ENCODE measurements around the gene RAD51AP2.
"Not testable (repeated sequence)": the region's sequence is repeated elsewhere in the genome, so short reads cannot be mapped to it uniquely, and the experiment has no call there.

Gene RAD51AP2
- total RNA-seq = 0 to 0.07 (median 0) reads per million in 18 experiments

DNA sequence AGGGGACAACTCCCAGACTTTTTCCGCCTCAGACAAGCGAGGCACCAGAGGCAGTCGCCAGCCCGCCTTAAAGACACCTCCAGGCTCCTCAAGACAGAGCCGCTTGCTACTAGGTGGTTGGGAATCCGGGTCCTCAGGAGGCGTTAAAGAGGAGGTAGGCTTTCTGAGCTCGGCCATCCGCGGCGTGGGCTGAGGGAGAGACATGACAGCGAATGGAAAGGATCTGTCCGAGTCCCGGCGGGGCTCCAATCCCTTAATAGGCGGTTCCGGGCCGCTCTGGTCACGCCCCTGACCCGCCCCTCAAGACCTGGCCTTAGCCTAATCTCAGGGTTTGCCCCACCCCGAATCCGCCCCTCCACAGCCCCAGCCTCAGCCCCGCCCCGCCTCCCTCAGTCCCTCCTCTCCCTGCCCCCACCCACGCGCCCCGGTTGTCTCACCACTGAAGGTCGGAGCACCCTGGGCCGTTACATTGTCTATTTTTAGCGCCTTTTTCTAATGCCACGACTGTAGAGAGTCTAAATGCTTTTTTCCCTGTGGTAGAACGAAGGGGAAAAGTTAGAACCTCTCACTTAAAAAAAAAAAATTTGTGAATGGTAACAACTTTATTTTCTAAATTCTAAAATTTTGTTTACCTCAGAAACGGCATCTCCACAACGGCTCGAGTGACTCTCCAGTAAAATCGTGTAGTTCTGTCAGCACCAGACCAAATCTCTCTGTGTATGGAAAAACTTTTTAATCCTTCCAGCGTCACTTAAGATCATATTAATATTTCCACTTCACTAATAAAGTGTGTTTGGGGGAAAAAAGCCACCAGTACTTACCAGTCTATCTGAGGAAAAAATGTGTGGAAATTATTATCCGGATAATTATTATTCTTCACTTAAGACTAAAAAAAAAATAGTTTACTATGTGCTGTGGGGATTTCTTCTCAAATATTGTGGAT is at the start of gene RAD51AP2:
TSS of gene RAD51AP2 (minus strand) at position 229 of the 943 bp plus-strand sequence. CDS start at position 204, 25 bp downstream.
- peak; percentile 30 to 33 for DNase-seq

DNA sequence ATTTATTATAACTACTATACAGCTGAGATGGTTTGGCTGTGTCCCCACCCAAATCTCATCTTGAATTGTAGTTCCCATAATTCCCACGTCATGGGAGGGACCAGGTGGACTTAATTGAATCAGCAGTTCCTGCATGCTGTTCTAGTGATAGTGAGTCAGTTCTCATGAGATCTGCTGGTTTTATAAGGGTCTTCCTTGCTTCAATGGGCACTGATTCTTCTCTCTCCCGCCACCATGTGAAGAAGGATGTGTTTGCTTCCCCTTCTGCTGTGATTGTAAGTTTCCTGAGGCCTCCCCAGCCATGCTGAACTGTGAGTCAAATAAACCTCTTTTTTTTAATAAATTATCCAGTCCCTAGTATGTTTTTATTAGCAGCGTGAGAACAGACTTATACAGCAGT is 47.5 kb upstream of the RAD51AP2 start:
- DNase-seq = not testable (repeated sequence)

DNA sequence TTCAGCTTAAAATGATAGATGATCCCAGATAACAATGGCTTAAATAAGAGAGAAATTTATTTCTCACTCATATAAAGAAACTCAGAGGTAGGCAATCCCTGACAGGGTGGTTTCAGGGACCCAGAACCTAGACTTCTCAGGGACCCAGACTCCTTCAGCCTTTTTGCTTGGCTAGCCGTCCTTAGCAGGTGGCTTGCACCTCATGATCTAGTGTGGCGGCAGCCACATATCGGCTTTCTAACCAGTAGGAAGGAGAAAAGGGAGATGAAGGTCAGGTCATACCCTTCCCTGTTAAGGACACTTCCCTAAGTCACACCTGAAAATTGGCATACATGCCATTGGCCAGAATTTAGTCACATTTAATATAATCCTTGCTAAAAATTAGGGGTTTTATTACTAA is 40.6 kb upstream of the RAD51AP2 start:
- DNase-seq = no peak

- DNase-seq = no peak
Measured at GRCh38 chr2:17558053-17558452, 39.8 kb upstream of the RAD51AP2 start.

DNA sequence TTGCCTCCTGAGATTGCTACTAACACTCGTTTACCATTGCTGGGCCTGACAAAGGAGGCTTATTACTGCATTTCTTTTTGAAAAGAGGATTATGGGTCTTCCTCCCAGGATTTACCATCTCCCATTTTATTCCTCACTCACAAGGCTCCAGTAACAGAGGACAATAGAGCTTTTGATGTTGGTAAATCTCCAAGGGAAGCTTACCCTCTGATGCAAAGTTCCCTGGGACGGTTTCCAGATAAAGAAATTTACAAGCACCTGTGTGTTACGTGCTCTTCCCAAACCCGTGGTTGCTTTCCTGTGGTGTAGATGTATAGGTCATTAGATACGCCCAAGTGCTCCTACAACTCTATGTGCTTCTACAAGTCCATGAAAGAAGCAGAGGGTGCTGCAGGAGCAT is 39.4 kb upstream of the RAD51AP2 start:
- no peak for DNase-seq

GRCh38 chr2:17555150-17555549 is 36.9 kb upstream of the RAD51AP2 start:
- DNase-seq = no peak

DNA sequence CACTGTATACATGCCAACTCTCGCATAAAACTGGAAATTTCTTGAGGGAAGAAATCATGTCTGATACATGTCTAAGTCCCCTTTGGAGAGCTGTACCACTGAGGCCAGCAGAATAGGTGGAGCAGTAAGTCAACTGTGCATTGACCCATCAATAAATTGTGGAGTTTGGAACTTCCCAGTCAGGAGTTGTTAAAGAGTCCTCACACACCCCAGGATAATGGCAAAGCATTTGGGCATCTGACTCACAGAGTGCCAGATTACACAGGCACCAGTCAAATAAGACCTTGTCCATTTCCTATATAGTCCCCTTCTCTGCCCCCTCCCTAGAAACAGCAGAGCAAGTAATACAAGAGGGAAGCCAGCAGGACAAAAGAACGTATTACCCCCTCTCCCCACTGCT is 32.7 kb upstream of the RAD51AP2 start:
- DNase-seq = no peak

DNA sequence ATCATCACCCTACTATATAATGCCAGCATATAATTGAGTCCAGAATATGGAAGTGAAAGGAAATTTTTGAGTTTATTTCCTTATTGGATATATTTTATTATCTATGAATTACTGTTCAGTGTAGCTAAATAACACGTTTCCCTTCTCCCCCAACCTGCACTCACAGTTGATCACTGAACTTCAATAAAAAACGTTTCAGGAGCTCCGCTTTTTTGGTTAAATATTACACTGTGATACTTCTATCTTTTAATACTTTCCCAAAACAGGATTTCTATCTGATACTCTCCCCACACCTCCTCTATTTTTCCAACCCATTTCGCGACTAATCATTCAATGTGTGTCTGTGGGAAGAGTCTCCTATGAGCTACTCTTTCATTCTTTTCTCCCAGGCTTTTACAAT is 29.5 kb upstream of the RAD51AP2 start:
- no peak for DNase-seq

- DNase-seq = no peak
Measured at GRCh38 chr2:17547237-17547636, 29.0 kb upstream of the RAD51AP2 start.

GRCh38 chr2:17545680-17546613 is 27.7 kb upstream of the RAD51AP2 start:
- DNase-seq = no peak

GRCh38 chr2:17544256-17544655 is 26.0 kb upstream of the RAD51AP2 start:
- no peak for DNase-seq

DNA sequence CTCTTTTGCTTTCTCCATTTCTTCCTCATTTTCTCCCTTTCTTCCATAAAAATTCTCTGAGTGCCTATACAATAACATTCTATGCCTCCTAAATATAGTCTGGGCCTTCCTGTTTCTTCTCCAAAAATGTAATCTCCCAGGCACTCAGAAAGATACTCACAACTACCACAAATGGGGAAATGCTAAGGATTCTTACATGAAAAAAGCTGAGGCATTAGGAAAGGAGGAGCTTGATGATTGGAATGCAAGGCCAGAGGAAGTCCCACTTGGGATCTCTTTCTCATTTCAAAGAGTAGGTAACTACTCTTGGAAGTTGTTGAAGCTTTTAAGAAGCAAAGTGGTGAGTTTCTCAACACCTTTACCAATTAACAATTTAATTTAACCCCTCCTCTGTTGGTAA is 25.6 kb upstream of the RAD51AP2 start:
- peak in 1 of 2 donors; percentile 13 for DNase-seq

GRCh38 chr2:17543131-17543660 is 25.0 kb upstream of the RAD51AP2 start:
- DNase-seq = no peak

GRCh38 chr2:17542471-17542870 is 24.2 kb upstream of the RAD51AP2 start:
- DNase-seq = no peak

DNA sequence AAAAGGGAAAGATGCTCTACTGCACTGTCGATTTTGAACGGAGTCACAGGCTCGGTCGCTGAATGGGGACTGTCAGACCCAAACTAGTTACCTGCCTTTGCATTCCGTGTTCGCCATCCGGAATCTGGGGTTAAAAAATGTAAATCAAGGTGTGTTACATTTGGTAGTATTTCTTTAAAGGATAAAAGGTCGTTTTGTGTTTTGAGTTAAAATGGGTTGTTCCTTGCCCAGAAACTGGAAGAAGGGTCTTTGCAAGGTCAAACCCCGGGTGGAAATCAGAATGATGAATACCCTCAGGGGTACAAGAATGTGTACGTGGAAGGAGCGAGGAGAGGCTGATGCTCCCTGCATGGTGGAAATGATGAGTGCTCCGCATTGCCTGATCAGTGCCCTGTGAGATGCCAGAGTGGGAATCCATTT is 23.3 kb upstream of the RAD51AP2 start:
- no peak for DNase-seq

- no peak for DNase-seq
Measured at GRCh38 chr2:17540813-17541530, 22.7 kb upstream of the RAD51AP2 start.

- DNase-seq = no peak
Measured at GRCh38 chr2:17540093-17540812, 22.0 kb upstream of the RAD51AP2 start, which contains the start of gene VSNL1. VSNL1 (plus strand) TSS chr2:17540696; CDS start chr2:17592075, 51,379 bp downstream.

- DNase-seq = no peak
Measured at GRCh38 chr2:17539611-17540092, 21.4 kb upstream of the RAD51AP2 start.

DNA sequence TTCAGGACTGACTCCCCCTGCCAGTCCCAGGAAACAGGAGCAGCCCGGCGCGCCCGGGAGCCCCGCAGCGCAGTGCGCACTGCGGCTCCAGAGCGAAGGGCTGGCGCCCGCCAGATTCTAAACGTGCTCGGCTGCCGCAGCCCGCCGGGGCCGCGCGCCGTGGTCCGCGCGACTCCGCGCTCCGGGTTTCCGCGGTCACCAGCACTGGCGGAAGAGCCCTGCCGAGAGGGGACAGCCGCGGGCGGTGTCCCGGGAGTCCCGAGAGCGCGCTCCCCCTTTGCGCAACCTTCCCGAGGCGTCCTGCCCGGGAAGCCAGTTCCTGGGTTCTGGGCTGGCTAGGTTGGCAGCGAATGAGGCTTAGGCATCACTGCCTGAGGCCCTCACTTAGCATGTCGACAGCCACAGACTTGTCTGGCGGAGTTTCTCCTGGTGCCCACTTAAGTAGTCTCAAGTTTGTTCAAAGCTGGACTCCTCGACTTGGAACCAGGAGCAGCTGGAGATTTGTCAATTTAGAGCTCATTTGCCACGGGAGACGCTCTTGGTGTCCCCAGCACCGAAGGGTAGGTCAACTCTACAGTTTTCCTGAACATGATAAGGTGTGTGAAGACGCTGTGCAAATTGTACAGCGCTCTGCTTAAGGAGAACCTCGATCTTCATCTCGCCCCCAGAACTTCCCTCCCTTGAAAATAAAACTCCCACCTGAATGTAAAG is 20.8 kb upstream of the RAD51AP2 start:
- no peak for DNase-seq

DNA sequence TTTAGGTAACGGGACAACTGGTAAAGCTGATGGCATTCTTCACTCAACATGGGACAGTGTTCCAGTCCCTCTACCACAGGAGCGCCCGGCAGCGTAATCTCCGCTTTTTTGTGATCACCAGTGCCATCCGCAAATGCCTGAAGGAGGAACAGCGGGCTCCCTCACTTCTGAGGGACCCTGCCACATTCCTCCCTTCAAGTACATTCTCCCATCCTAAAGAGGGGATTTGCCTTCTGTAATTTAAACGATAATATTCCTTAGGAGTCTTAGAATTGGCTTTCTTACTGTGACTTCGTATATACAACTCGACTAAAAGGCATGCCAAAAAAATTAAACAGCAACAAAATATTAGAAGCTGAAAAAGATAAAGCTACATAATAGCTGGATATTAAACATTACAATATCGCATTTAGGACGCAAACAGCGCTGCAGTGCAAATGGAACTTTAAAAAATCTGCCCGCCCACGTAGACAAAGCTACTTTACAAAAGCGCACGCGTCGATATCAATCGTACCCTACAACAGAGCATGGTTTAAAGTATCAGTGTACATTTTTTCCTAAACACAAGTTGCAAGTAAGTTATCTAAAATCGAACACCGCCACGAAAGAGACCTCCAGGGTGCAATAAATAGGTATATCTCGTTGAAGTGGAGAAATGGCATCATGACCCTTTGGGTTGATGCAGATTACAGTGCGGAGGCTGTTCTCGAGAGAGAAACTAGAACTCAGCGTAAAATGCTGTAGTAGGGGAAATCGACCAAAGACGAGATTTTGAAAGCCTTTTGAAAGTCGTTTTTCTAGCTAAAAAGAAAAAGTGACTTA is 20.0 kb upstream of the RAD51AP2 start:
- DNase-seq = no peak

All from inflammatory macrophage (primary cell).